ENCODE data around the gene PSENEN.

Gene PSENEN

GRCh38 chr19:35764432-35765315 is 19.2 kb downstream of the PSENEN start:
- peak overlapping the region; percentile 46; the same call in 1 of the 2 replicates for H3K27ac ChIP-seq (ENCODE audit: extremely low read depth, low read depth, low read length)
- TF ChIP-seq ZBTB49 (tag by site-specific recombination; IDR thresholded peaks at IDR 0.05; ENCODE audit: low read depth) (no peak), SCRT2 (tag by site-specific recombination; IDR thresholded peaks at IDR 0.05) (peak; percentile 92), SCRT1 (tag by site-specific recombination; IDR thresholded peaks at IDR 0.05; ENCODE audit: borderline replicate concordance) (peak; percentile 45; the same call in 1 of the 2 replicates), HIC1 (tag by site-specific recombination; IDR thresholded peaks at IDR 0.05) (0 out of 2 replicates have a peak, but pooled peaks have one; percentile 61)
- H3K9me3 ChIP-seq (ENCODE audit: control insufficient read depth, insufficient read depth, low read depth, low read length), result no peaks in the 10 kb centered on the region
- no peak overlapping the region for H3K4me3 ChIP-seq (ENCODE audit: low read depth, low read length)
- ChIA-PET CTCF (interaction anchor here (0.6 to 0.7 kb wide), 3 partner anchors 10 to 1360 kb away, joined by 3 read pairs; no protein-coding TSS in a partner anchor), POLR2A (interaction anchor here (0.6 to 3.7 kb wide), 5 partner anchors 8 to 55 kb away, joined by 3 to 26 read pairs (median 6); partner anchors contain the start of genes HSPB6 and LIN37)
- peaks cover 79 to 98% of the 10 kb centered on the region in 2 experiments for H3K36me3 ChIP-seq (ENCODE audit: control insufficient read depth in 2 of 2, insufficient read depth in 1 of 2, low read length in 2 of 2)
- H3K4me1 ChIP-seq (ENCODE audit: control insufficient read depth, insufficient read depth, low read length), result no peaks in the 10 kb centered on the region; the same call in 1 of the 2 replicates

GRCh38 chr19:35766571-35767104 is 21.2 kb downstream of the PSENEN start:
- H3K27ac ChIP-seq (ENCODE audit: extremely low read depth, low read depth, low read length), result no peak overlapping the region
- peaks cover 7% of the 10 kb centered on the region; the same call in 1 of the 2 replicates for H3K4me1 ChIP-seq (ENCODE audit: control insufficient read depth, insufficient read depth, low read length)
- CTCF ChIA-PET, result no interaction called here
- H3K36me3 ChIP-seq (ENCODE audit: control insufficient read depth in 2 of 2, insufficient read depth in 1 of 2, low read length in 2 of 2), result peaks cover 61 to 94% of the 10 kb centered on the region in 2 experiments
- no peak overlapping the region for H3K4me3 ChIP-seq (ENCODE audit: low read depth, low read length)
- POLR2A ChIA-PET, result interaction anchor here (0.7 to 3.7 kb wide), 6 partner anchors 10 to 36 kb away, joined by 3 to 26 read pairs (median 6); partner anchors contain the start of genes HSPB6 and LIN37
- H3K9me3 ChIP-seq (ENCODE audit: control insufficient read depth, insufficient read depth, low read depth, low read length), result no peaks in the 10 kb centered on the region
- TF ChIP-seq KLF10 (tag by site-specific recombination; IDR thresholded peaks at IDR 0.05) (no peak), ZIC2 (tag by site-specific recombination; IDR thresholded peaks at IDR 0.05) (no peak), ZBTB48 (tag by site-specific recombination; IDR thresholded peaks at IDR 0.05) (no peak), ZNF777 (tag by site-specific recombination; IDR thresholded peaks at IDR 0.05; ENCODE audit: borderline replicate concordance) (no peak), BCL11B (tag by site-specific recombination; IDR thresholded peaks at IDR 0.05; ENCODE audit: low read depth) (no peak), BCL6B (tag by site-specific recombination; IDR thresholded peaks at IDR 0.05) (no peak), ZNF513 (tag by site-specific recombination; IDR thresholded peaks at IDR 0.05) (no peak), ZNF335 (tag by site-specific recombination; conservative IDR thresholded peaks at IDR 0.05) (no peak), ZNF221 (tag by site-specific recombination; IDR thresholded peaks at IDR 0.05; ENCODE audit: borderline replicate concordance) (no peak), ZNF707 (tag by site-specific recombination; IDR thresholded peaks at IDR 0.05) (no peak), ZNF658 (tag by site-specific recombination; IDR thresholded peaks at IDR 0.05) (no peak), ZNF121 (tag by site-specific recombination; IDR thresholded peaks at IDR 0.05) (no peak), ZNF354C (tag by site-specific recombination; IDR thresholded peaks at IDR 0.05; ENCODE audit: borderline replicate concordance, low read depth) (no peak), ZNF530 (tag by site-specific recombination; IDR thresholded peaks at IDR 0.05; ENCODE audit: low read depth) (no peak), ZNF518A (tag by site-specific recombination; conservative IDR thresholded peaks at IDR 0.05; ENCODE audit: low read depth) (no peak)
